Activated T-cell treated with anti-CD3 and anti-CD28 coated beads for 4 hours (primary cell): Measurements from ENCODE around the gene KCNE2.
"Not testable (repeated sequence)": the region's sequence is repeated elsewhere in the genome, so short reads cannot be mapped to it uniquely, and the experiment has no call there.

Experiments
- DNase-seq: peaks from one replicate; pipeline ENCODE4 v3.0.0-alpha.2; 2020

The KCNE2 gene

GRCh38 chr21:34417448-34418077, 53.8 kb downstream of the KCNE2 start:
- not testable (repeated sequence) for DNase-seq
